ENCODE data around the gene MAPK9.
"Not testable (repeated sequence)": the region's sequence is repeated elsewhere in the genome, so short reads cannot be mapped to it uniquely, and the experiment has no call there.

Gene MAPK9

GRCh38 chr5:180324601-180324950, 32.7 kb upstream of the MAPK9 start:
- DNase-seq, result no peak

GRCh38 chr5:180323941-180324600, 32.2 kb upstream of the MAPK9 start:
- no peak for DNase-seq

- DNase-seq, result no peak
These were observed 31.3 kb upstream of the MAPK9 start for GRCh38 chr5:180323160-180323559.

DNA sequence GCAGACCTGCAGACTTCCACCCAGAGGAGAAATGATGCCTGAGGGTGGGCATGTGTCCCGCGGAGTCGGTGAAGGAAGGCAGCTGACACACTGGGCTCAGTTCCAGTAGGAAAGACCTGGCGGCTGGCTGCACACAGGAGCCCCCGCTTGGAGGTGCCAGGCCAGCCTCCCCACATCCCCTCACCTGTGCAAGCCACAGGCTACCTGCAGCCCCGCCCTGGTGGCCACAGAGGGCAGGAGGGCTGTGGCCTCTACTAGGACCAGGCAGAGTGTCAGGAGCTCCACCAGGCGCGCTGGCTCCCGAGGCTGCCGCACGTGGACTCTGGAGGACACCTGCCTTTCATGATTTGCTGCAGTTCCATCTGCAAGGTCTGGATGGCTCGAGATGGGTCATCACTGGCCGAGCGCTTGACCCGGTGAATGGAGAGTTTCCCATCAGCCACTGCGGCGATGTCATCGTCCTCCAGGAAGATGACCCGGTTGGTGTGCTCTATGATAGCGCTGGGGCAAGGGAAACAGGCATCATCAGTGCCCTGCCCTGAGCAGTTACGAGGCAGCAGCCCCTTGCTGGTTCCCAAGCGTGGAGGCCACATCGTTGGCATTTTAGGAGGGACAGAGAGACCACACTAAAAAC, 26.7 kb upstream of the MAPK9 start:
- no peak for DNase-seq

DNA sequence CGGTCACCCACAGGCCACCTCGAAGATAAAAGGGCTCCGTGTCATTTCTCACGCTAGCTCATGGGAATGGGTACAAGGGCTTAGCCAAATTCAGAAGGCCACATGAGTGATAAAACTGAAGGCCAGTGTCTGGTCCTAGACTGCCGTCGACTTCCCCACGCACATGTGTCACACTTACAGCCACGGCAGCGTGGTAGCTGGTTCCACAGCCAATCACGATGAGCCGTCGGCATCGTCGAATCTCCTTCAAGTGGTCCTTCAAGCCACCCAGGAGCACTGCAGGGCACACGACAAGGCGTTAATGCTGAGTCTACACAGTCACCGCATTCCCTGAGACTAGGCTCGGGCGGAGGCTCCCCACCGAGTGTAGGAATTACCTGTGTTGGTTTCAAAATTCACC, 24.7 kb upstream of the MAPK9 start:
- DNase-seq, result no peak

DNA sequence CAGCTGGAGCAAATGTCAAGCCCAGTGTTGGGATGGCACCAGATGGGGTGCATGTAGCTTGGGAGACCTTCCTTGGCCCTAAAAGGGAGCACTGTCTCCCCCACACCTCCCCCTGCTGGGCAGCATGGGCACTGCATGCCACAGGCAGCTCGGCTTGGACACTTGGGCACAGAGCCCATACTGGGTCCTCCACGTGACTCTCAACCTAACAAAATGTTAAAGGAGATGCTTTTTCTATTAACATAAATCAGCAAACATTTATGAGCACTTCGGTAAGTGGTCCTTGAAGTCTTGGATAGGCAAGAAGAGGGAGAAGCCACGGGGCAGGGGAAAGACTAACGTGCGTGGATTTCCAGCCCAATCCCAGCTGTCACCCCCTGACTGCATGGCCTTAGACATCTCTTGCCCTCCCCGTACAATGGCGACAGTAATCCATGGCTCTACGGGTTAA, 23.9 kb upstream of the MAPK9 start:
- DNase-seq, result peak; percentile 30

GRCh38 chr5:180313677-180314505, 22.0 kb upstream of the MAPK9 start:
- DNase-seq, result no peak

GRCh38 chr5:180311216-180311615, 19.3 kb upstream of the MAPK9 start:
- DNase-seq, result no peak

GRCh38 chr5:180306796-180307195, 14.9 kb upstream of the MAPK9 start:
- DNase-seq, result no peak

DNA sequence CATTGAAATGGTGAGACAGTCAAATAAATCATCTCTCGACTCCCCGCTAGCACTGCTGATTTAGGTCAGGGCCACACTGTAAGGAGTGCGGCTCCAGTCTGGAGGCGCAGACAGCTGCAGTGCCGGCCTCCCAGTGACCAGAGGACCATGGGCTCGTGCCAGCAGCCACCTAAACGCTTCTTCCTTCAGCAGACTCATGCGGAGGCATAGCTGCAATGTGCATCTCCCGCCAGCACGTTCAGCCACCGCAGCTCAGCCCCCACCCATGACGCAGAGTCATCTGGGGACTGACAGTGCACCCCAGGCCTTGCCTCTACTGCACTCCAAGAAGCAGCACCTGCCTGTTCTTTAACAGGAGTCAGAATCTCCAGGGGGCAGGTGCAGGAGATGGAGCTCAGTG, 13.6 kb upstream of the MAPK9 start:
- no peak for DNase-seq

DNA sequence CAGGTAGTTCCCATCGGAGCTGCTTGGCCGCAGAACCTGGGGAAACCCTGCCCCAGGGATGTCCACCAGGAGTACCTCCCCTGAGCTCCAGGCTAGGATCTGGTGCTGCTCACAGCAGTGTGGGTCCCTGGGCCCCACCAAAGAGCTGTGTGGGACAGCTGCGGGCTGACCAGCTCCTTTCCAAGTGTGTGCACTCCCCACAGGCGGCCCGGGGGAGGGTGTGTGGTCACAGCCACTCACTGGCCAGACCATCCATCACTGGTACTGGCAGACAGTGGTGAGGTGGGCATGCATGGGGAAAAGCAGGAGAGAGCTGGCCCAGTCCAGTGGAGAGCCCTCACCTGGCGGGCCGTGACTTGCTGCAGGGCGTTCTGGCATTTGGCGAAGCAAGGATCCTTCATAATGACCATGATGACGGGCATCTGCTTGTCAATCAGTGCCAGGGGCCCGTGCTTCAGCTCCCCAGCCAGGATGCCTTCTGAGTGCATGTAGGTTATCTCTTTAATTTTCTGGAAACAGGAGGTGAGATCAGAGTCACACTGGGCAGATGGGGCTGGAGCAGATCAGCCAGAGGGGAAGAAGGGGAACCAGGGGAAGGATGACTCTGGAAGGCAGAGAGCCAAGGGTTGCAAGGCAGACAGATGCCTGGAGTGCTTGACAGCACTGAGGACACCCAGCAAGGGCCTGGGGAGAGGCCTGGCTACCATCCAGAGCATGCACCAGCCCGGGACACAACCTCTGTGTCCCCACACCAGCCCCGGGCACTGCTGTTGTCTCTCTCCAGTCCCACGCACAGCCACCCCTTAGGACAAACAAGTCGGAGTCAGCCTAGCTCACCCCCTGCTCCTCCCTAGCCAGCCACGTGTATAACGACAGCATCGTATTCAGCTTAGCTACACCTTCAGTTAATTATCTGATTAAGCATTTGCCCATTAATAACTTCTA, 12.8 kb upstream of the MAPK9 start:
- DNase-seq, result no peak

- DNase-seq, result no peak
These were observed 12.1 kb upstream of the MAPK9 start for GRCh38 chr5:180304016-180304292.

DNA sequence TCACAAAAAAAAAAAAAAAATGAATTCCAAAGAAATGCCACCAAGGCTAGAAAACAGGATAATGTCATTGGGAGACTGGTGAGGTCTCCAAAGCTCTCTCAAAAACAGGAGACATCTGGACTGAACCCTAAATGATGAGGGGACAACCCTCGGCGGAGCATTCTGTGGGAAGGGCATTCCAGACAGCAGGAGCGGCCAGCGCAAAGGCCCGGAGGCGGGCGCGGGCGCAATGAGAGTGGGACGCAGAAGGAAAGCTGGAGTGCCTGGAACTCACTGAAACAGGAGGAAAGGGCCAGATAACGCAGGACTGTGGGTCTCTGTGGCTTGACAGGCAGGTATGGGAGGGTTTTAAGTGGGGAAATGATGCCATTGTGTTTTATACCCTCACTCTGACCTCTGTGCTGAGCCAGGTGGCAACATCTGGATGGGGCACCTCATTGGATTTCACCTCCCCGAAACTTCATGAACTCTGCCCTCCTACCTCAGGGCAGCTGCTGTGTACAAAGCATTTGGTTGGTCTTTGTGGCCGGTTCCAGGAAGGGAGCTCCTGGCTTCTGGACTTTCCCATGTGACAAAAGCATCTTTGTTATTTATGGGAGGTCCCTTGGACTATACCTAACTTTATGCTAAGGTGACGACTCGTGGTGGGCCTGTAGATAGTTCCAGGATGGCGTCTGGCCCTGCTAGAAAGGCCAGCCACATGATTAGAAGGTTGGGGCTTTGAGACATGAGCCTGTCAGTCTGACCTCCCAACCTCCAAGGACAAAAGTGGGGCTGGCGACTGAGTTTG, 11.5 kb upstream of the MAPK9 start:
- DNase-seq, result no peak

GRCh38 chr5:180302256-180302655, 10.4 kb upstream of the MAPK9 start:
- DNase-seq, result no peak

DNA sequence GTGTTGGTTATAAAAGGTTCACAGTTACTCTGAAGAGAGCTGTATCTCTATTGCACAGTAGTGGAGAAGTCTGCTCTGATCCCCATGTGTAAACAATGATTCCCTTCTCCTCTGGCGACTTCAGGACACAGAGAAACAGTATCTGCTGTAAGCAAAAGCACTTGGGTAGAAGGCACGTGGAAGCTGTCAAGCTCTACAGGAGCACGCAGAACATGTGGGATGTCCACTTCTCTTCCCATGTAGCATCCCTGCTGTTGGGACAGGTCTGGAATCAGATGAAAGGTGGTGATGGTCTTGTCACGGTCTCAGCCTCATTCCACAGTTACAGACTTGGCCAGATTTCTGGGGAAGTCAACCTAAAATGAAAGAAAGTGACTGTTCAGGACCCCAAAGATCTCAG, 9.4 kb upstream of the MAPK9 start:
- no peak for DNase-seq

DNA sequence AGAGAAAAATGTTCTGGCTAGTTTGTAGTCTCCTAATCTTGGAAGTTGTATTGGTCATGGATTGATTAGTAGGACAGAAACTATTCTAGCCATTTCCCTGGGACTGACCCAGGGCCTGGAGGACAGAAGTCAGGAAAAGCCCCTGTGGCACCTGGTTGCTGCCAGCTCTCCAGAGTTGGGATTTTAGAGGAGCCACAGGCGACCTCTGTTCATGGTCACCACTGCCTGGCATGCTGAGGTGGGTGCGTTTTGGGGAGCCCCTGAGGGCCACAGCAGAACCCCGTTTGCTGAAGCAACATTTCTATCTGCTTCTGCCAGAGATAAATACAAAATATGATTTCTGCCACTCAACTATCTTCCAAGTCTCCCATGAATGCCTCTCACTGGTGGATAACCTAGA, 7.6 kb upstream of the MAPK9 start:
- DNase-seq, result no peak

DNA sequence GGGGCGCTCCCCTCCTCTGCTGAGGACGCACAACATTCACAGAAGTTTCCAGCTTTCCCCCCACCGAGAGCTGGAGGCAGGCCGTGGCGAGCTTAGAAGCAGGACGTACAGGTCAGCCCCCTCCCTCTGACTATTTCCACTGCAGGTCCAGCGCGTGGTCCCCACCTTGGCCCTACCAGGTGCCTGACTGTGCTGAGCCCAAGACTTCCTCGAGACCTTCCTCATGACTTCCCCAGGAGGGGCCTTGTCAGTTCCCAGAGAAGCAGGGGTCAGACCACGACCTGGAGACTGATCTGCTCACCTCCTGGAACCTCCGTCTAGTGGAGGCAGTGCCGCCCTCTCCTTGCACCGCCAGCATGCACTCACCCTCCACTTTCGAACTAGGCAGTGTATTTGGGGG, 7.1 kb upstream of the MAPK9 start:
- not testable (repeated sequence) for DNase-seq

- DNase-seq, result no peak
These were observed 5.9 kb upstream of the MAPK9 start for GRCh38 chr5:180297587-180298282.

- no peak for DNase-seq
These were observed 4.9 kb upstream of the MAPK9 start for GRCh38 chr5:180296771-180297170.

- DNase-seq, result no peak
These were observed 3.2 kb upstream of the MAPK9 start for GRCh38 chr5:180294913-180295555.

DNA sequence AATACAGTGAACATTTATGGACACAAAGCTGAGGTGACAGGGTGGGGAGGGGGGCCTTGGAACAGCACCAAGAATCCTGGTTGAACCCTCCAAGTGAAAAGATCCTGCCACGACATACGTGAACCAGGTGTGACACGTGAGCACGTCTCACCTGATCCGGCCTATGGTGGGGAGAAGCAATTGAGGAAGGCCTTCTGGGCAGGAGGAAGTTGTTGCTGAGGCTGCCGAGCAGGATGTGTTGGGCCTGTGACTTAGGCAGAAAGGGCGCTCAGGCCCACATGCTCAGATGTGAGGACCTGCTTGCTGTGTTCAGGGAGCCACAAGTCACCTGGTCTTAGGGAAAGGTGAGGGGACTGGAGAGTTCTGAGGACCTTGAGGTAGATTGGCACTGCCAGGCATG, 2.5 kb upstream of the MAPK9 start:
- no peak for DNase-seq
